Kidney epithelial cell (primary cell): ENCODE data around the gene TRPM5. TPM values are rescaled to one million over a fixed set of nuclear protein-coding genes. Genes with fewer than 3 reads are reported as not detected.

Experiments
- DNase-seq: peaks from one replicate; pipeline ENCODE4 v3.0.0-alpha.2; 2010; ENCODE audit warnings: low read depth
- H3K27me3 ChIP-seq: 2 replicates; pipeline ENCODE4 v1.6.0; 2011; ENCODE audit warnings: low read length; ENCODE audit not compliant: control insufficient read depth, insufficient read depth
- H3K36me3 ChIP-seq: 2 replicates; pipeline ENCODE4 v1.5.1; 2011; ENCODE audit warnings: low read length; ENCODE audit not compliant: control insufficient read depth, insufficient read depth
- H3K4me3 ChIP-seq: 2 replicates; pipeline ENCODE4 v1.5.1; 2011; ENCODE audit warnings: low read depth, mild to moderate bottlenecking, control low read depth, low read length
- total RNA-seq: library from RNA; depleted of rRNA; stranded (reverse); fragments of >200 nt; gene quantifications from 2 replicates; pipeline ENCODE4 v1.2.3, GENCODE V29; 2015
- TF ChIP-seq, protein P1 (sequence below): IDR thresholded peaks from 2 replicates; pipeline ENCODE4 v1.5.1; 2011; ENCODE audit warnings: mild to moderate bottlenecking, moderate library complexity, low read length, control low read depth, inconsistent platforms; ENCODE audit not compliant: insufficient read depth, poor library complexity, severe bottlenecking

Gene TRPM5
- total RNA-seq, 1 donor from 2014 or later, result not detected

DNA sequence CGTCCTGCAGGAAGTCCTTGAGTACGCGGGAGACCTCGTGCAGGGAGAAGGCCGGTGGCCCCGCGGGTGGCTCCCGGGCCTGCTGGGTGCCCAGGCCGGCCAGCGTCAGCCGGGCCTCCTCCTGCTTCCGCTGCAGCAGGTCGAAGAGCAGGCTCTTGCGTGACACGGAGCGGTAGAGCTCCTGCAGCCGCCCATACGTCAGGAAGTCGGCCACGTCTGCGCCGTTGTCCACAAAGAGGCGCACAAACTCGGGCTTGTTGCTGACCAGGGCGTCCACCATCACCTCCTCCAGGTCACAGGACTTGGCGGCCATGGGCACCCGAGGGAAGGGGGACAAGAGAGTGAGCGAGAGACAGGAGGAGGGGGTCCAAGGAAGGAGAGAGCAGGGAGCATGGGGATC lies 29.1 kb downstream of the TRPM5 start:
- TF ChIP-seq, protein P1, sequence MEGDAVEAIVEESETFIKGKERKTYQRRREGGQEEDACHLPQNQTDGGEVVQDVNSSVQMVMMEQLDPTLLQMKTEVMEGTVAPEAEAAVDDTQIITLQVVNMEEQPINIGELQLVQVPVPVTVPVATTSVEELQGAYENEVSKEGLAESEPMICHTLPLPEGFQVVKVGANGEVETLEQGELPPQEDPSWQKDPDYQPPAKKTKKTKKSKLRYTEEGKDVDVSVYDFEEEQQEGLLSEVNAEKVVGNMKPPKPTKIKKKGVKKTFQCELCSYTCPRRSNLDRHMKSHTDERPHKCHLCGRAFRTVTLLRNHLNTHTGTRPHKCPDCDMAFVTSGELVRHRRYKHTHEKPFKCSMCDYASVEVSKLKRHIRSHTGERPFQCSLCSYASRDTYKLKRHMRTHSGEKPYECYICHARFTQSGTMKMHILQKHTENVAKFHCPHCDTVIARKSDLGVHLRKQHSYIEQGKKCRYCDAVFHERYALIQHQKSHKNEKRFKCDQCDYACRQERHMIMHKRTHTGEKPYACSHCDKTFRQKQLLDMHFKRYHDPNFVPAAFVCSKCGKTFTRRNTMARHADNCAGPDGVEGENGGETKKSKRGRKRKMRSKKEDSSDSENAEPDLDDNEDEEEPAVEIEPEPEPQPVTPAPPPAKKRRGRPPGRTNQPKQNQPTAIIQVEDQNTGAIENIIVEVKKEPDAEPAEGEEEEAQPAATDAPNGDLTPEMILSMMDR, result no peak
- H3K36me3 ChIP-seq, result no peaks in the 10 kb centered on the region
- no peak overlapping the region for H3K4me3 ChIP-seq
- no peak for DNase-seq
- H3K27me3 ChIP-seq, result peaks cover 21% of the 10 kb centered on the region

DNA sequence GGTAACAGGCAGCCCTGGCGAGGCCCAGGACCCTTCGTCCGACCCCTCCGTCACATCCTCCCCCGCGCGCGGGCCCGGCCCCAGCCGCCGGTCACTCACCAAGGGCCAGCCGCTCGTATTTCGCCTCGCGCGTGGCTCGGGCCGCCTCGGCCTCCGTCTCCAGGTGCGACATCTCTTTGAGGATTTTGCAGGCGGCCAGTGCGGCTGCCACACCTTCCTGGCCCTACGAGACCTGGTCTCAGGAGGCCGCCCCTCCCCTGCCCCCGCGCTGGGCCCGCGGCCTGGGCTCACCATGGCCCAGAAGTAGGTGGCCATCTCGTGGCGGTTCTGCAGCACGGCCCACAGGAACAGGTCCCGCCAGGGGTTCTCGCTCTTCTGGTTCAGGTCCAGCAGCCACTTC lies 29.7 kb downstream of the TRPM5 start:
- DNase-seq, result no peak
- no peaks in the 10 kb centered on the region for H3K36me3 ChIP-seq
- peaks cover 24% of the 10 kb centered on the region for H3K27me3 ChIP-seq
- no peak overlapping the region for H3K4me3 ChIP-seq
- TF ChIP-seq, protein P1, result no peak

DNA sequence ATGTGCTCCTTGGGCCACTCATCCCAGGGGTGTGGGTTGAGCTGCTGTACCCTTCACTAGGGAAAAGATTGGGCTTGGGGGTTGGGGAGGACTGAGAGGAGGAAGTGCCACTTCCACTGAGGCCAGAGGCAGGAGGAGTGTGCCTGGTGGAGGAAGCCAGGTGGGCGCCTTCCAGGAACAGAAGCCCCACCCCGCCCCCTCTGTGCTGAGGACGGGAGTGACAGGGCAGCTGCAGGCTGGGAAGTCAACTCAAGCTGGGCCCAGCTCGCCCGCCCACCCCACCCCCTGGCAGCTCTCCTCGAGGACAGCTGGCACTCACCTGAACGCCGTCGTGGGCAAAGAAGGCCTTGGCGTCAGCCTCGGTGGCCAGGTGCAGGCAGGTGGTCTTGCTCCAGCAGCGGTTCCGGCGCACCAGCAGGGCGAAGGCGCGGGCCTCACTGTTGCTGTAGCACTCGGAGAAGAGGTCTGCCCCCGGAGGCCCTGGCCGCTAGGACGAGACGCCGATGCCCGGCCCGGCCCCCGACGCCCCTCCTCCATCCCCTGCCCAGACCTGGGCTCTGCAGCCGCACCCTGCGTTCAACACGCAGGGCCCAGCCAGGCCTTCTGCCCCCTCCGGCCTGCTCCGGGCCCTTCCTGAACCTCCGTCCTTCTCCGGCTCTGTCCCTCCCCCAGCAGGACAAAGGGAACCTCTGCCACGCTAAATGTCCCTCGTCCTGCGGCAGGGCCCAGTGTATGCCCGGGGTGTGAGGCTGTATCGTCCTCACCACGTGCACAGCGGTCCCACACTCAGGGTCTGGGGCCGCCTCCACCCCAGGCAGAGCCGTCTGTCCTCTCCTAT lies 30.4 kb downstream of the TRPM5 start:
- DNase-seq, result no peak
- Histone ChIP-seq H3K4me3 (no peak overlapping the region), H3K27me3 (peaks cover 30% of the 10 kb centered on the region), H3K36me3 (no peaks in the 10 kb centered on the region)
- TF ChIP-seq, protein P1, result no peak

DNA sequence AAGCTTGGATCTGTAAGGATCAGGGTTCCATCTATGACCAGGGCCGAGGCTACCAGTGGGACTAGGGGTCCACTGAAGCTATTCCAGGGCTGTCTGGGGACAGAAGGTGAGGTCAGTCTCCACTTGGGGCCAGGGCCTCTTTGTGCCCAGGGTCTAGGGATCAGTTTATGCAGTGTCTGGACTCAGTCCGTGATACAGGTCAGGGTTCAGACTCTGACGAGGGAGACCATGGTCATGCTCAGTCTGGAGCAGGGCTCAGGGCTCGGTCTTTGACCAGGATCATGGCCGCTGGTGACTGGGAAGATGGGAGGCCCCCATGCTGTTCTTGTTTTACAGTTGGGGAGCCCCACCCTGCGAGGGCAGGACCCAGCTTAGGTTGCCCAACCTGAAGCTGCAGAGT lies 32.0 kb downstream of the TRPM5 start:
- Histone ChIP-seq H3K27me3 (peaks cover 37% of the 10 kb centered on the region), H3K36me3 (no peaks in the 10 kb centered on the region), H3K4me3 (no peak overlapping the region)
- TF ChIP-seq, protein P1, result no peak
- no peak for DNase-seq

DNA sequence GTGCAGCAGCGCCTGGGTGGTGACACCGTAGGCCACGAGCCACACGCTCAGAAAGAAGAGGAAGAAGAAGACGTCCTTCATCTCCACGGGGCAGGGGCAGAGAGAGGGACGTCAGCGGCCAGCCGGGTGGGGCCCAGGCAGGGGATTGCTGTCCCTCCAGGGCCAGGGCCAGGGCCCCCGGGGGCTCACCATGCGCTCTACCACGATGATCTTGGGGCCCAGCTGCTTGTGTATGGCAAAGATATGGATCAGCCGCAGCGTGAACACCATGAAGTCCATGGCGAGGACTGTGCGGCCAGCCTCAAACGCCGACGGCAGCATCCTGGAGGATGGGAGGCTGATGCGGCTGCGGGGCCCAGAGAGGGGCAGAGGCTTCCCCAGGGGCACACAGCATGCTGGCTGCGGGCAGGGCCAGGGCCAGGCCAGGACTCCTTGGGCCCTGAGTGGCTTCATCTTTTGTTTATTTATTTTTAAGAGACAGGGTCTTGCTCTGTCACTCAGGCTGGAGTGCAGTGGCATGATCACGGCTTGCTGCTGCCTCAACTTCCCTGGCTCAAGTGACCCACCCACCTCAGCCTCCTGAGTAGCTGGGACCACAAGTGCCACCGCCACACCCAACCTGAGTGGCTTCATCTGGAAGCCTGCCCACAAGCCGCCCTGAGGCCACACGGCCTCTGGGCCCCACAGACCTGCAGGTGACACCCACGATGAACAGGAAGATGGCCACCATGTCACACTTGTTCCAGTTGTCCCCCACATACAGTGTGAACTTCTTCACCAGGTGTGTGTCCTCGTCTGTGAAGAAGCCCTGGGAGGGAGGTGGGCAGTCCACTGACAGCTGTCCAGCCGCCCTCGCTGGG lies 32.6 kb downstream of the TRPM5 start:
- DNase-seq, result no peak
- H3K27me3 ChIP-seq, result peaks cover 35% of the 10 kb centered on the region
- H3K4me3 ChIP-seq, result no peak overlapping the region
- H3K36me3 ChIP-seq, result no peaks in the 10 kb centered on the region
- TF ChIP-seq, protein P1, result no peak
